HepG2 (cell line): ENCODE data around the gene SRSF8. TPM values are rescaled to one million over a fixed set of nuclear protein-coding genes. Genes with fewer than 3 reads are reported as not detected.
A peak's percentile ranks its signal among the peaks of the same experiment; 100 is the strongest.

ENCODE experiments used
- CEBPB ChIP-seq: IDR thresholded peaks from 2 replicates; pipeline ENCODE4 v1.6.1; 2011; ENCODE audit warnings: low read depth, low read length, improper control_type of control experiment, borderline replicate concordance
- CHD2 ChIP-seq: IDR thresholded peaks from 2 replicates; pipeline ENCODE4 v1.6.1; 2011; ENCODE audit warnings: low read depth, low read length, improper control_type of control experiment
- NFE2 ChIP-seq: sonication (generic); formaldehyde crosslinking; IDR thresholded peaks from 2 replicates; pipeline ENCODE4 v1.4.0; 2020; ENCODE audit warnings: missing genetic modification reagents
- PHF5A ChIP-seq: IDR thresholded peaks from one replicate; pipeline ENCODE4 v1.6.1; 2018; ENCODE audit warnings: low read depth, missing genetic modification reagents; ENCODE audit not compliant: unreplicated experiment
- SSRP1 ChIP-seq: IDR thresholded peaks from 2 replicates; pipeline ENCODE4 v1.6.1; 2016; ENCODE audit warnings: control low read depth
- ZMYM3 ChIP-seq: sonication (generic); formaldehyde crosslinking; IDR thresholded peaks from 2 replicates; pipeline ENCODE4 v1.5.1; 2020; ENCODE audit warnings: mild to moderate bottlenecking, missing genetic modification reagents
- ZNF232 ChIP-seq: sonication (generic); formaldehyde crosslinking; IDR thresholded peaks from 2 replicates; pipeline ENCODE4 v1.4.0; 2020; ENCODE audit warnings: missing genetic modification reagents, borderline replicate concordance
- ZNF317 ChIP-seq: sonication (generic); formaldehyde crosslinking; IDR thresholded peaks from 2 replicates; pipeline ENCODE4 v1.5.0; 2020; ENCODE audit warnings: mild to moderate bottlenecking, missing genetic modification reagents
- ZNF549 ChIP-seq: sonication (generic); formaldehyde crosslinking; IDR thresholded peaks from 2 replicates; pipeline ENCODE4 v1.5.0; 2020; ENCODE audit warnings: missing genetic modification reagents
- ZNF709 ChIP-seq: sonication (generic); formaldehyde crosslinking; IDR thresholded peaks from 2 replicates; pipeline ENCODE4 v1.5.0; 2020; ENCODE audit warnings: mild to moderate bottlenecking, missing genetic modification reagents
- ZSCAN22 ChIP-seq: sonication (generic); formaldehyde crosslinking; IDR thresholded peaks from 2 replicates; pipeline ENCODE4 v1.4.0; 2020; ENCODE audit warnings: mild to moderate bottlenecking, missing genetic modification reagents
- polyA plus RNA-seq, 8 experiments: library from polyadenylated mRNA; depleted of rRNA in 3 of 8; stranded (reverse) in 7 of 8; unstranded in 1 of 8; fragments of >200 nt; fragmentation: Illumina TruSeq in 4 of 8; extraction: Trizol in 4 of 8; gene quantifications; 2 replicates each; pipeline versions ENCODE4 v1.2.1 to v1.2.3, GENCODE V29; 2011 to 2016; ENCODE audit warnings: low read depth in 4 of 8, missing spikeins in 1 of 8, mixed read lengths in 1 of 8; ENCODE audit not compliant: insufficient read depth in 1 of 8
- total RNA-seq, 5 experiments: library from RNA; depleted of rRNA; stranded (reverse); fragments of >200 nt; fragmentation: Illumina TruSeq; extraction: Trizol; gene quantifications; 2 replicates each; pipeline ENCODE4 v1.2.3, GENCODE V29; 2016; ENCODE audit warnings: low read depth in 1 of 5
- TF ChIP-seq, protein P1 (sequence below): sonication (generic); formaldehyde crosslinking; IDR thresholded peaks from 2 replicates; pipeline ENCODE4 v1.5.1; 2020; ENCODE audit warnings: mild to moderate bottlenecking, missing genetic modification reagents, borderline replicate concordance
- TF ChIP-seq, protein P2 (sequence below): sonication (generic); formaldehyde crosslinking; IDR thresholded peaks from 2 replicates; pipeline ENCODE4 v1.4.0; 2020; ENCODE audit warnings: mild to moderate bottlenecking, low read depth, missing genetic modification reagents
- TF ChIP-seq, protein P3 (sequence below): sonication (generic); formaldehyde crosslinking; IDR thresholded peaks from 2 replicates; pipeline ENCODE4 v1.4.0; 2020; ENCODE audit warnings: missing genetic modification reagents, low read depth, mild to moderate bottlenecking, borderline replicate concordance
- TF ChIP-seq, protein P4 (sequence below): sonication (generic); formaldehyde crosslinking; IDR thresholded peaks from 2 replicates; pipeline ENCODE4 v1.8.0; 2023; ENCODE audit warnings: mild to moderate bottlenecking, missing genetic modification reagents
- TF ChIP-seq, protein P5 (sequence below): sonication (generic); formaldehyde crosslinking; IDR thresholded peaks from 2 replicates; pipeline ENCODE4 v1.9.0; 2021; ENCODE audit warnings: missing genetic modification reagents, mild to moderate bottlenecking, borderline replicate concordance
- TF ChIP-seq, protein P6 (sequence below): sonication (generic); formaldehyde crosslinking; IDR thresholded peaks from 2 replicates; pipeline ENCODE4 v1.4.0; 2020; ENCODE audit warnings: missing genetic modification reagents
- TF ChIP-seq, protein P7 (sequence below): sonication (generic); formaldehyde crosslinking; IDR thresholded peaks from 2 replicates; pipeline ENCODE4 v1.5.1; 2020; ENCODE audit warnings: mild to moderate bottlenecking, missing genetic modification reagents, moderate library complexity

The SRSF8 gene
- total and polyA plus RNA-seq, 2 of the 13 experiments (the other 11 are each of a cell fraction or from before 2014, with no cell fraction given): 21.8 to 25.8 TPM

DNA sequence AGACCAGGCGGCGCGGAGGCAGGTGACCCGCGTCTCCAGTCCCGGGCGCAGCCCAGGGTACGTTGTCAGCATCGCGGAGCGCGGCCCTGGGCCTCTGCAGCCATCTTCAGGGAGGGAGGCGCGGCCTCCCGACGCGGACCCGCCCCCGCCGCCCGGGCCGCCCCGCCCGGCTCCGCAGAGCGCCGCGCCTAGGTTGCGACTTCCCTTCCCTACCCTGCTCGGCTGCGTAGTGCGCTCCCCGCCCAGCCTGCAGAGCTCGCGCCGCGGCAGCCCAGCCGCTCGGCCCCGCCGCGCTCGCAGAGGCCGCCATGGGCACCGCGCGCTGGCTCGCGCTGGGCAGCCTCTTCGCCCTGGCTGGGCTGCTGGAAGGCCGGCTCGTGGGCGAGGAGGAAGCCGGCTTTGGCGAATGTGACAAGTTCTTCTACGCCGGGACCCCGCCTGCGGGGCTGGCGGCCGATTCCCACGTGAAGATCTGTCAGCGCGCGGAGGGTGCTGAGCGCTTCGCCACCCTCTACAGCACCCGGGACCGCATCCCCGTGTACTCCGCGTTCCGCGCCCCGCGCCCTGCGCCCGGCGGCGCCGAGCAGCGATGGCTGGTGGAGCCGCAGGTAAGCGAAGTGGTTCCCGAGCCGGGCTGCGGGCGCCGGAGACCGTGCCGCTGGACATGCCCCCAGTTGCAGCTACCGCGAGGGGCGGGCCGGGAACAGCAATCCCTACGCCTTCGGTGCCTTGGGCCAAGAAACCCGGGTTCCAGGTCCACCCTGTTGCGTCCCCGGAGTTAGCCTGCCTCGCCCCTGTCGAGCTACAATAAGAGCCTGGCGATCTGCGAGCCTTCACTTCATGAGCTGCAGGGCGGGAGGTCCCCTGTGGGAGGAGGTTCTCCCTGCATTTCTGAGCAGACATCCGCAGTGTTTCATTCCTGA, 23.2 kb downstream of the SRSF8 start, which contains the start of gene ENDOD1 (continued):
- TF ChIP-seq, protein P1, sequence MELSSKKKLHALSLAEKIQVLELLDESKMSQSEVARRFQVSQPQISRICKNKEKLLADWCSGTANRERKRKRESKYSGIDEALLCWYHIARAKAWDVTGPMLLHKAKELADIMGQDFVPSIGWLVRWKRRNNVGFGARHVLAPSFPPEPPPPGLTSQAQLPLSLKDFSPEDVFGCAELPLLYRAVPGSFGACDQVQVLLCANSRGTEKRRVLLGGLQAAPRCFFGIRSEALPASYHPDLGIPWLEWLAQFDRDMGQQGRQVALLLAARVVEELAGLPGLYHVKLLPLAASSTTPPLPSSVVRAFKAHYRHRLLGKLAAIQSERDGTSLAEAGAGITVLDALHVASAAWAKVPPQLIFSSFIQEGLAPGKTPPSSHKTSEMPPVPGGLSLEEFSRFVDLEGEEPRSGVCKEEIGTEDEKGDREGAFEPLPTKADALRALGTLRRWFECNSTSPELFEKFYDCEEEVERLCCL (CRISPR knock-in tag): no peak
- TF ChIP-seq, protein P2, sequence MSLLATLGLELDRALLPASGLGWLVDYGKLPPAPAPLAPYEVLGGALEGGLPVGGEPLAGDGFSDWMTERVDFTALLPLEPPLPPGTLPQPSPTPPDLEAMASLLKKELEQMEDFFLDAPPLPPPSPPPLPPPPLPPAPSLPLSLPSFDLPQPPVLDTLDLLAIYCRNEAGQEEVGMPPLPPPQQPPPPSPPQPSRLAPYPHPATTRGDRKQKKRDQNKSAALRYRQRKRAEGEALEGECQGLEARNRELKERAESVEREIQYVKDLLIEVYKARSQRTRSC: no peak
- TF ChIP-seq PHF5A (CRISPR knock-in tag) (no peak), ZNF232 (CRISPR knock-in tag) (peak; percentile 38; the same call in 1 of the 2 replicates), ZNF549 (CRISPR knock-in tag) (no peak), SSRP1 (CRISPR knock-in tag) (no peak), ZNF709 (0 out of 2 replicates have a peak, but pooled peaks have one; percentile 39), NFE2 (CRISPR knock-in tag) (no peak), CHD2 (no peak), ZNF317 (CRISPR knock-in tag) (no peak), ZSCAN22 (CRISPR knock-in tag) (no peak), ZMYM3 (CRISPR knock-in tag) (no peak), CEBPB (no peak)
- TF ChIP-seq, protein P3, sequence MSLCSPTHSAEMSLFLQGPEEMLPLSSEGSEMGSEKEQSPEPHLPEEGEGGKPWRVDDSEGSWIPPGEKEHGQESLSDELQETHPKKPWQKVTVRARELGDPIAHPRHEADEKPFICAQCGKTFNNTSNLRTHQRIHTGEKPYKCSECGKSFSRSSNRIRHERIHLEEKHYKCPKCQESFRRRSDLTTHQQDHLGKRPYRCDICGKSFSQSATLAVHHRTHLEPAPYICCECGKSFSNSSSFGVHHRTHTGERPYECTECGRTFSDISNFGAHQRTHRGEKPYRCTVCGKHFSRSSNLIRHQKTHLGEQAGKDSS (CRISPR knock-in tag): no peak
- TF ChIP-seq, protein P4, sequence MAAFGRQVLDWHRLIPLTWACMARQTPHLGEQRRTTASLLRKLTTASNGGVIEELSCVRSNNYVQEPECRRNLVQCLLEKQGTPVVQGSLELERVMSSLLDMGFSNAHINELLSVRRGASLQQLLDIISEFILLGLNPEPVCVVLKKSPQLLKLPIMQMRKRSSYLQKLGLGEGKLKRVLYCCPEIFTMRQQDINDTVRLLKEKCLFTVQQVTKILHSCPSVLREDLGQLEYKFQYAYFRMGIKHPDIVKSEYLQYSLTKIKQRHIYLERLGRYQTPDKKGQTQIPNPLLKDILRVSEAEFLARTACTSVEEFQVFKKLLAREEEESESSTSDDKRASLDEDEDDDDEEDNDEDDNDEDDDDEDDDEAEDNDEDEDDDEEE: no peak
- TF ChIP-seq, protein P5, sequence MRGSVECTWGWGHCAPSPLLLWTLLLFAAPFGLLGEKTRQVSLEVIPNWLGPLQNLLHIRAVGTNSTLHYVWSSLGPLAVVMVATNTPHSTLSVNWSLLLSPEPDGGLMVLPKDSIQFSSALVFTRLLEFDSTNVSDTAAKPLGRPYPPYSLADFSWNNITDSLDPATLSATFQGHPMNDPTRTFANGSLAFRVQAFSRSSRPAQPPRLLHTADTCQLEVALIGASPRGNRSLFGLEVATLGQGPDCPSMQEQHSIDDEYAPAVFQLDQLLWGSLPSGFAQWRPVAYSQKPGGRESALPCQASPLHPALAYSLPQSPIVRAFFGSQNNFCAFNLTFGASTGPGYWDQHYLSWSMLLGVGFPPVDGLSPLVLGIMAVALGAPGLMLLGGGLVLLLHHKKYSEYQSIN (CRISPR knock-in tag): no peak
- TF ChIP-seq, protein P6, sequence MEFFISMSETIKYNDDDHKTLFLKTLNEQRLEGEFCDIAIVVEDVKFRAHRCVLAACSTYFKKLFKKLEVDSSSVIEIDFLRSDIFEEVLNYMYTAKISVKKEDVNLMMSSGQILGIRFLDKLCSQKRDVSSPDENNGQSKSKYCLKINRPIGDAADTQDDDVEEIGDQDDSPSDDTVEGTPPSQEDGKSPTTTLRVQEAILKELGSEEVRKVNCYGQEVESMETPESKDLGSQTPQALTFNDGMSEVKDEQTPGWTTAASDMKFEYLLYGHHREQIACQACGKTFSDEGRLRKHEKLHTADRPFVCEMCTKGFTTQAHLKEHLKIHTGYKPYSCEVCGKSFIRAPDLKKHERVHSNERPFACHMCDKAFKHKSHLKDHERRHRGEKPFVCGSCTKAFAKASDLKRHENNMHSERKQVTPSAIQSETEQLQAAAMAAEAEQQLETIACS (CRISPR knock-in tag): no peak; the same call in 1 of the 2 replicates
- TF ChIP-seq, protein P7, sequence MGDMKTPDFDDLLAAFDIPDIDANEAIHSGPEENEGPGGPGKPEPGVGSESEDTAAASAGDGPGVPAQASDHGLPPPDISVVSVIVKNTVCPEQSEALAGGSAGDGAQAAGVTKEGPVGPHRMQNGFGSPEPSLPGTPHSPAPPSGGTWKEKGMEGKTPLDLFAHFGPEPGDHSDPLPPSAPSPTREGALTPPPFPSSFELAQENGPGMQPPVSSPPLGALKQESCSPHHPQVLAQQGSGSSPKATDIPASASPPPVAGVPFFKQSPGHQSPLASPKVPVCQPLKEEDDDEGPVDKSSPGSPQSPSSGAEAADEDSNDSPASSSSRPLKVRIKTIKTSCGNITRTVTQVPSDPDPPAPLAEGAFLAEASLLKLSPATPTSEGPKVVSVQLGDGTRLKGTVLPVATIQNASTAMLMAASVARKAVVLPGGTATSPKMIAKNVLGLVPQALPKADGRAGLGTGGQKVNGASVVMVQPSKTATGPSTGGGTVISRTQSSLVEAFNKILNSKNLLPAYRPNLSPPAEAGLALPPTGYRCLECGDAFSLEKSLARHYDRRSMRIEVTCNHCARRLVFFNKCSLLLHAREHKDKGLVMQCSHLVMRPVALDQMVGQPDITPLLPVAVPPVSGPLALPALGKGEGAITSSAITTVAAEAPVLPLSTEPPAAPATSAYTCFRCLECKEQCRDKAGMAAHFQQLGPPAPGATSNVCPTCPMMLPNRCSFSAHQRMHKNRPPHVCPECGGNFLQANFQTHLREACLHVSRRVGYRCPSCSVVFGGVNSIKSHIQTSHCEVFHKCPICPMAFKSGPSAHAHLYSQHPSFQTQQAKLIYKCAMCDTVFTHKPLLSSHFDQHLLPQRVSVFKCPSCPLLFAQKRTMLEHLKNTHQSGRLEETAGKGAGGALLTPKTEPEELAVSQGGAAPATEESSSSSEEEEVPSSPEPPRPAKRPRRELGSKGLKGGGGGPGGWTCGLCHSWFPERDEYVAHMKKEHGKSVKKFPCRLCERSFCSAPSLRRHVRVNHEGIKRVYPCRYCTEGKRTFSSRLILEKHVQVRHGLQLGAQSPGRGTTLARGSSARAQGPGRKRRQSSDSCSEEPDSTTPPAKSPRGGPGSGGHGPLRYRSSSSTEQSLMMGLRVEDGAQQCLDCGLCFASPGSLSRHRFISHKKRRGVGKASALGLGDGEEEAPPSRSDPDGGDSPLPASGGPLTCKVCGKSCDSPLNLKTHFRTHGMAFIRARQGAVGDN (CRISPR knock-in tag): peak; percentile 74
